Raji (cell line): Measurements from ENCODE around the gene EEF1A2.

Source experiments
- POLR2A ChIP-seq: IDR thresholded peaks from 2 replicates; pipeline ENCODE4 v1.6.1; 2011; ENCODE audit warnings: low read depth, low read length, control low read depth; ENCODE audit not compliant: insufficient read depth

The EEF1A2 gene

GRCh38 chr20:63465380-63466249, 33.3 kb downstream of the EEF1A2 start:
- TF ChIP-seq POLR2A, result no peak

GRCh38 chr20:63464289-63464635, 34.6 kb downstream of the EEF1A2 start:
- TF ChIP-seq POLR2A, result no peak

- no peak for TF ChIP-seq POLR2A
Observed at GRCh38 chr20:63463400-63464288, 35.2 kb downstream of the EEF1A2 start.

- no peak for TF ChIP-seq POLR2A
Observed at GRCh38 chr20:63462244-63462643, 36.6 kb downstream of the EEF1A2 start.

GRCh38 chr20:63461104-63461763, 37.6 kb downstream of the EEF1A2 start:
- no peak for TF ChIP-seq POLR2A

GRCh38 chr20:63459070-63459380, 39.9 kb downstream of the EEF1A2 start:
- TF ChIP-seq POLR2A, result no peak

- TF ChIP-seq POLR2A, result no peak
Observed at GRCh38 chr20:63458170-63459069, 40.5 kb downstream of the EEF1A2 start.

GRCh38 chr20:63457737-63458136, 41.1 kb downstream of the EEF1A2 start:
- no peak for TF ChIP-seq POLR2A

- TF ChIP-seq POLR2A, result no peak
Observed at GRCh38 chr20:63456429-63457284, 42.2 kb downstream of the EEF1A2 start.

- no peak for TF ChIP-seq POLR2A
Observed at GRCh38 chr20:63455568-63455859, 43.4 kb downstream of the EEF1A2 start.

GRCh38 chr20:63454731-63455567, 43.9 kb downstream of the EEF1A2 start:
- no peak for TF ChIP-seq POLR2A

GRCh38 chr20:63452821-63453523, 45.9 kb downstream of the EEF1A2 start:
- no peak for TF ChIP-seq POLR2A
